ENCODE results near the gene SLC37A3.

DNA sequence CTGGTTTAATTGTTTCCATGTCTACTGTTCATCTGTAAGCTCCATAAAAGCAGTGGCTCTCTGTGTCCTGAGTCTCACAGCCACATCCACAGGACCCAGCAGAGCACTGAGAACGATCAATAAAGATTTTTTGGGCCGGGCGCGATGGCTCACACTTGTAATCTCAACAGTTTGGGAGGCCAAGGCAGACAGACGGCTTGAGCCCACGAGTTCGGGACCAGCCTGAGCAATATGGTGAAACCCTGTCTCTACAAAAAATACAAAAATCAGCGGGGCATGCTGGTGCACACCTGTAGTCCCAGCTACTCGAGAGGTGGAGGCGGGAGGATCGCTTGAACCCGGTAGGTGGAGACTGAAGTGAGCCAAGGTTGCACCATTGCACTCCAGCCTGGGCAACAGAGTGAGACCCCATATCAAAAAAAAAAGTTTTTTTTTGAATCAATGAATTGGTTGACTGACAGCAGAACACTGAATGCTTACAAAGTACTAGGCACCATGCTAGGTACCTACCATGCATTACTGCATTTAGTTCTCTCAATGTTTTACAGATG, 4.5 kb downstream of the SLC37A3 start:
- TF ChIP-seq CTCF (IDR thresholded peaks at IDR 0.05; ENCODE audit: insufficient read depth, low read depth, low read length) (no peak), EZH2 (IDR thresholded peaks at IDR 0.05; ENCODE audit: insufficient read depth, low read length) (no peak)
